ENCODE measurements around the gene NCS1. TPM values are rescaled to one million over a fixed set of nuclear protein-coding genes. Genes with fewer than 3 reads are reported as not detected.

The NCS1 gene
- polyA plus RNA-seq, 10 donors: 26.0 to 57.9 (median 43.6) TPM

DNA sequence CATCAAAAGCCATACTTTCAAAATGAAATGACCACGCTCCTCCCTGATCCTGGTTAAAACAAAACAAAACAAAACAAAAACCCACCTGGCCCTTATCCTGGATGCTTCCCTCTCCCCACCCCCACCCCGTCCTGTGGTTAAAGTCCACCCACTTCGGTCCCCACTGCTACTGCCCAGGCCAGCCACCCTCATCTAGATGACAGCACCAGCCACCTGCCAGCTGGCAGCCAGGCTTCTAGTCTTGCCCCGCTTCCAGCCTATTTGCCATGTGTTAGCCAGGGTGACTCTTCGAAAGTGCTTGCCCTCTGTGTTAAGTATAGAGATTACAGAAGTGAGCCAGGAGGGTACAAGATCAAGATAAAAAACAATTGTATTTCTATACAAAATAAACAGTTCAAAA lies 27.5 kb upstream of the NCS1 start:
- no peak for DNase-seq

DNA sequence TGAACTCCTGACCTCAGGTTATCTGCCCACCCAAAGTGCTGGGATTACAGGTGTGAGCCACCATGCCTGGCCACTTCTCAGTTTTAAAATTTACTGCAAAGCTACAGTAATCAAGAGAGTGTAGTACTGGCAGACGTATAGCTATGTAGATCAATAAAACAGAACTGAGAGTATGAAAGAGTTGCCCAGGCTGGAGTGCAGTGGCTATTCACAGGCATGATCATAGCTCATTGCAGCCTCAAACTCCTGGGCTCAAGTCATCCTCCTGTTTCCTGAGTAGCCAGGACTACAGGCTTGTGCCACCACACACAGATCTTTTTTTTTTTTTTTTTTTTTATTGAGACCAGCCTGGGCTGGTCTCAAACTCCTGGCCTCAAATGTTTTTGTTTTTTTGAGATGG lies 26.5 kb upstream of the NCS1 start:
- no peak for DNase-seq

DNA sequence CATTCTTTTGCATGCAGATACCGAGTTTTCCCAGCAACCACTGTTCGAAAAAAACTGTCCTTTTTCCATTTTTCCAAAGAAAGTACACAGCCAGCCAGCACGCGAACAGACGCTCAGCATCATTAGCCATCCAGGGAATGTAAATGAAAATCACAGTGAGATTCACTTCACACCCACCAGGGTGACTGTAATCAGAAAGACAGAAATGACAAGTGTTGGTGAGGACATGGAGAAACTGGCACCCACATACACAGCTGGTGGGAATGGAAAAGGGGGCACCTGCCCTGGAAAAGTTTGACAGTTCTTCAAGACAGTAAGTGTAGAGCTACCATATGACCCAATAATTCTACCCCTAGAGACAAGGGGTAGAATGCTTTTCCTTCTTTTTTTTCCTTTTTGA lies 25.0 kb upstream of the NCS1 start:
- DNase-seq: no peak

DNA sequence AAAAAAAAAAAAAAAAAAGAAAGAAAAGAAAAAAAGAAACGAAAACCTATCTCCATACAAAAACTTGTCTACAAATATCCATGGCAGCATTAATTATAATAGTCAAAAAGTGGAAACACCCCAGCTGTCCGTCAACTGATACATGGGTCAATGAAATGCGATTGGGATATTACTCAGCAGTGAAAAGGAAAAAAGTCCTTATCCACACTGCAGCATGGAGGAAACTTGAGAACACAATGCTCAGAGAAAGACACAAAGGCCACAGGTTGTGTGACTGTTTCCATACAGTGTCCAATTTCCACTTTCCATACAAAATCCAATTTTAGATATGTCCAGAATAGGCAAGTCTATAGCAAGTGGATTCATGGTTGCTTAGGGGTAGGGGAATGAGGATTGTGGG lies 24.3 kb upstream of the NCS1 start:
- no peak for DNase-seq

DNA sequence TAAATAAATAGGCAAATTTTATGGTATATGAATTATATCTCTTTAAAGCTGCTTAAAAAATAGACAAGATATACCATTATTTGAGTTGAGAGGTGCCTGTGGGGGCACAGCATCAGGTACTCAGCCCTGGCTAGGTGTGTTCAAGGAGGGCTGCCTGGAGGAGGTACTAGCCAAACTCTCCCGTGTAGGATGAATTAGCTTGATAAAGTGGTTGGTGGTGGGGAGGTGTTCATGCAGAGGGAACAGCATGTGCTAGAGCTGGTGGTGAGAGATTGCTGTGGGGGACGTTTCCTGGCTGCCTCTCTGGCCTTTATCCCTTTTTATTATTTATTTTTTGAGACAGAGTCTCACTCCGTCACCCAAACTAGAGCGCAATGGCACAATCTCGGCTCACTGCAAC lies 23.2 kb upstream of the NCS1 start:
- no peak for DNase-seq

DNA sequence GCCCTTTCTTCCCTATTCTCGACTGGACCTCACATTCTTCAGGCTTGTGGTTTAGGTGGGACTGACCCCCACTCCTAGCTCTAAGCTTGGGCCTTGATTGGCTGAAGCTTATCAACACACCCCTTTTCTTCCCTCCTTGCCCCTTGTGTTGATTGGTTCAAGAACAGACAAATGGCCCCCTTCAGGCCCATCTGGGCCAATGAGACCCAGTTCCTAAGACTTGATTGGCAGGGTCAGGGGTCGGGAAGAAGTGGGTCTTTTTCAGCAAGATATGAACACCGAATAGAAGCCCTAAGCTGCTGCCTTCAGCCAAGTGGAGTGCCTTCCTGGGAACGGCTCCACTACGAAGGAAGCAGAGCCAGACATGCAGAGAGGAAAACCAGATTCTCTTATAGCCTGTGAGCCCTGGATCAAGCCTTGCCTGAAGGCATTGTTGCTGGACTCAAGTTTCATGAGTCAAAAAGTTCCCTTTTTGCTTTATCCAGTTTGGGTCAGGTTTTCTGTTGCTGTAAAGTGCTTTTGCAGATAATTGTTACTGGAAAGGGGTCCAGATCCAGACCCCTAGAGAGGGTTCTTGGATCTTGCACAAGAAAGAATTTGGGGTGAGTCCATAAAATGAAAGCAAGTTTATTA lies 22.4 kb upstream of the NCS1 start:
- DNase-seq: no peak

DNA sequence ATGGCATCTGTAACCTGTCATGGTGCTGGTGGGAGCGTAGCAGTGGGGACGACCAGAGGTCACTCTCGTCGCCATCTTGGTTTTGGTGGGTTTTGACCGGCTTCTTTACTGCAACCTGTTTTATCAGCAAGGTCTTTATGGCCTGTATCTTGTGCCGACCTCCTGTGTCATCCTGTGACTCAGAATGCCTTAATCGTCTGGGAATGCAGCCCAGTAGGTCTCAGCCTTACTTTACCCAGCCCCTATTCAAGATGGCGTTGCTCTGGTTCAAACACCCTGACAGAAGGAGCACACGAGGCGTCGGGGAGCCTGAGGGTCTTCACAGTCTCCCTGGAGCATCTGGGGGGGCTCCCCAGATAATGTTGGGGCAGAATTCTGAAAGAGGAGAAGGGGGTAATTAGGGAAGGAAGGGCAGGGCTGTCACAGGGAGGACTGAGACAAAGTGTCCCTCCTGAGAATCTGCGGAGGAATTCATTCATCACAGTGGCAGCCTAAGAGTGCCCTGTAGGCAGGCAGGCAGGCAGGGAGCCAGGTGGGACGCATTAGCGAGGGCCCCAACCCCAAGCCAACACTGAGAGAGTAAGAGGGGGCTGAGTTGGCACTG lies 21.3 kb upstream of the NCS1 start:
- DNase-seq: no peak

DNA sequence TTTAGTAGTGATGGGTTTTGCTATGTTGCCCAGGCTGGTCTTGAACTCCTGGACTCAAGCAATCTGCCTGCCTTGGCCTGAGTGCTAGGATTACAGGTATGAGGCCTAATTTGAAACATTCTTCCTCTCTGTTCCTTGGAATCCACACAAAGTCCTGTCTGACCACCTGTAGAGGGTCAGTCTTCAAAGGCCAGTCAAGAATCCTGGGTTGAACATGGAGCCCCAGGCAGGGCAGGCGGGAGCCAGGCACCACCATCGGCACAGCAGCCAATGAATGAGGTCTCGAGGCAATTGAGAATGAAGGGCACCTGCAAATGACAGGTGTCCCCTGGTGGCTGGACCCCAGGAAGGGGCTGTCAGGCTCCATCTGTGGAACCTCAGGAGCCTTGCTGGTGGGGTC lies 17.4 kb upstream of the NCS1 start:
- no peak for DNase-seq

DNA sequence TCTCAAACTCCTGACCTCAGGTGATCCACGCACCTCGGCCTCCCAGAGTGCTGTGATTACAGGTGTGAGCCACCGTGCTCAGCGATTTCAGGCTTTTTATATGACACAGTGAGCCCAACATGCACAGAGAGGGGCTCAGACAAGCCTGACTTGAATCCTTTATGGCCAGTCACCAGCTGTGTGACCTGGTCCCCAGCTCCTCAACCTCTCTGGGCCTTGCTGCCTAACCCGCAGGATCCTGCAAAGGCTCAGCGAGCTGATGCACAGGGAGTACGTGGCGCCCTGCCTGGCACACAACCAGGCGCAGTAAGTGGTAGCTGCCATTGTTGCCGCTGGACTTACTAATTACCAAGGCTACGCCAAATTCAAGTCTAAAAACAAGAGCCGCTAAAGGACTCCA lies 16.6 kb upstream of the NCS1 start:
- DNase-seq: no peak

DNA sequence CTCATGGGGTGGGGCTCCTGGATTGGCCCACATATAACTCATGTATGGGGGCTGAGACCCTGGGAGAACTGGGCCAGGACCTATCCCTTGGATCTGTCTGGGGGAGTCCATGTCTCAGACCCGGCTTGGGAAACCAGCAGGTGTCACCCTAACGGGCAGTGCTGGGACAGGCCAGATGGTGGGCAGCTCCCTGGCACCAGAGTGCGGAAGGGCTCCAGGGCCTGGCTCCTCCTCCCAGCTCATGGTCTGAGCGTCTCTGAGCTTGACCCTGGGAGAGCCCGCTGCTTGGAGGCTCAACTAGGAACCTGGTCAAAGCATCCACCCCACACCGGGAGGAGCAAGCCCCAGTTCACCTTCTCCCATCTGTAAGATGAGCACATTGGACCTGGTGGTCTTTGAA lies 15.5 kb upstream of the NCS1 start:
- DNase-seq: no peak

DNA sequence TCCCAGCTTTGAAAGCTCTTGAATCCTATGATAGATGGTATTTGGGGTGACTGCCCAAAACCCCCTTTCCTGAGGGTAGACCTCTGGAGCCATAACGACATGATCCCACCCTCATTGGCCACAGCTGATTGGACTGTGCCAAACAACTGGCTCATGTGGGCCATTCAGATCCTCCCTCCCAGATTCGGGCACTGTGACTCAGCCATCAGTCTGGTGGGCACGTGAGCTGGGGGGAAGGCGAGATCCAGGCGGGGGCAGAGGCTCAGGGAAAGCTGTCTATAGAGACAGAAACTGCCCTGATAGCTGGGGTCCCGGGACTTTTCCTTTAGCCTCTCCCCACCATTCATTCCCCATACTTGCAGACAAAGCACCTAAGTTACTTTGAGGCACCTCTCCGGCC lies 15.1 kb upstream of the NCS1 start:
- no peak for DNase-seq

DNA sequence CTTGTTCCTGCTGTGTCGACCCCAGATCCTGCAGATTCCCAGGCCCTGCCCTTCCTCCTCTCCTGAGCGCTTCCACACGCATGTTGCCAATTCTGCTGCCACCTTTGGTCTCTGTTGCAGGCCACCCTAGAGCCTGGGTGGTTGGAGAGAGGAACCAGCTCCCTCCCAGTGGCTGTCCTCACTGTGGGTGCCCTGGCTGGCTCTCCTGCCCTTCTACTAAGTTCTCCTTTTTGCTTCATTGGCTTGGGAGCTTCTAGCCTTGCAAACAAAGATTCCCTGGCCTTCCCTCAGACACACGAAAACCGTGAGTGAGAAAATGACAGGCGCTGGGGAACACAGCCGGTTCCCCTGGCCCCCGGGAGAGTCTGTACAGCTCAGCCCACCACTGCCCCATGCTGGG lies 14.2 kb upstream of the NCS1 start:
- DNase-seq: no peak

DNA sequence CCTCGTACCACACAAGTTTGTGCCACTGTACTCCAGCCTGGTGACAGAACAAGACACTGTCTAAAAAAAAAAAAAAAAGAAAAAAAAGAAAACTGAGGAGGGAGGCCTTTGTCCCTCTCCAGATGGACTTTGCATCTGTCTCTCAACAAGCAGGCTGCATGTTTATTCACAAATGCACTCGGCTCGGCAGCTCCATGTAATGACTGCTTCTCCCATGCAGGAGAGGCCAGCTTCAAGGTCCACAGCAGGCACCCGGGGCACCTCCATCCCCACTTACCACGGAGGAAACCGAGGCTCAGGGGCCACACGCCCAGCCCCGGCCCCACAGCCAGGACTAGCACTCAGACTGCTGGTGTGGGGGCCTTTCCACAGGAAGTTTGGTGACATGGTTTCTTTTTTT lies 13.1 kb upstream of the NCS1 start:
- no peak for DNase-seq

DNA sequence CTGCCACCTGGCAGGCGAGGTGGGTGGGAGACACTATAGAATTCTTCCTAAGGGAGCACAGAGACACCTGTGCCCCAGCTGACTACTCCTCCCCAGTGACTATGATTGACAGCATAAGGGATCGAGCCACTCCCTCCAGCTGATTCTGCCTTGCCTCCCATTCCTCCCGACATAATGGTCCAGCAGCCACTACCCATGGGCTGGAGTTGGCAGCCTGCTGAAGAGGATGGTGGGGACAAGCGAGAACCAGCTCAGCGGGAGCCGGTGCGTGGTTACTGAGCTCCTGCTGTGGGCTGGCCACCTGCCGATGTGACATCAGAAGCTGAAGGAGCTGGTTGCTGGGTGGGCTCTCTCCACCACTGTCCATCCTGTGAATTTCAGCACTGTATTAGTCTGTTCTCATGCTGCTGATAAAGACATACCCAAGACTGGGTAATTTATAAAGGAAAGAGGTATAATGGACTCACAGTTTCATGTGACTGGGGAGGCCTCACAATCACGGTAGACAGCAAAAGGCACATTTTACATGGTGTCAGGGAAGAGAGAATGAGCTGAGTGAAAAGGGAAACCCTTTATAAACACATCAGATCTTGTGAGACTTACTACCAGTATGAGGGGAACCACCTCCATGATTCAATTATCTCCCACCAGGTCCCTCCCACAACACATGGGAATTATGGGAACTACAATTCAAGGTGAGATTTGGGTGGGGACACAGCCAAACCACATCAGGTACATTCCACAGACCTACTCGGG lies 12.1 kb upstream of the NCS1 start:
- no peak for DNase-seq

DNA sequence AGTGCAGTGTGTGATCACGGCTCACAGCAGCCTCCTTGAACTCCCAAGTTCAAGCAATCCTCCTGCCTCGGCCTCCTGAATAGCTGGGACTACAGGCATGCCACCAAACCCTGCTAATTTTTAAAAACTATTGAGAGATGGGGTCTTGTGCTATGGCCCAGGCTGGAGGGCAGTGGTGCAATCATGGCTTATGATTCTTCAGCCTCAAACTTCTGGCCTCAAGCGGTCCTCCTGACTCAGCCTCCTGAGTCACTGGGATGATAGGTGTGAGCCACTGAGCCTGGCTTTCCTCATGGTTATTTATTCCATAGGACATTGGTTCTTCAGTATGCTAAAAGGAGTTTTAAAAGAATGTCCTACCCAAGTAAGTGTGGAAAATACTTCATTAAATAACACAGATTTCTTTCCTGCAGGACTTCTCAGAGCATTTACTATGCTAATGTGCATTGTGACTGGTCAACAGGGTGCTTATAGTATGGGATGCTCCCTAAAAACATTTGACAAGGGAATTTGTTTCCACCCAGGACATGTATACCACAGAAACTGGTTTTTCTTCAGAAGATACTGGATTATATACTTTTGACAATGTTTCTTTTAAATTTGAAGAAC lies 11.2 kb upstream of the NCS1 start:
- no peak for DNase-seq

DNA sequence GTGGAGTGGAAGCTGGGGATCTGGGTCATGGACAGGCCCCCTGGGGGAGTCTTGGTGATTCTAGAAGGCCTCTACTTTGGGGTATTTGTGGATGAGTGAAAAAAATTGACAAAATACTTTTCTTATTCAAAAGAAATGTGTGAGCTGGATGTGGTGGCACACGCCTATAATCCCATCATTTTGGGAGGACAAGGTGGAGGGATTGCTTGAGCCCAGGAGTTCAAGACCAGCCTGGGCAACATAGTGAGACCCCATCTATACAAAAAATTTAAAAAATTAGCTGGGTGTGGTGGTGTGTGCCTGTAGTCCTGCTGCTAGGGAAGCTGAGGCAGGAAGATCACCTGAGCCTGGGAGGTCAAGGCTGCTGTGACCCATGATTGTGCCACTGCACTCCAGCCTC lies 6.6 kb upstream of the NCS1 start:
- no peak for DNase-seq

DNA sequence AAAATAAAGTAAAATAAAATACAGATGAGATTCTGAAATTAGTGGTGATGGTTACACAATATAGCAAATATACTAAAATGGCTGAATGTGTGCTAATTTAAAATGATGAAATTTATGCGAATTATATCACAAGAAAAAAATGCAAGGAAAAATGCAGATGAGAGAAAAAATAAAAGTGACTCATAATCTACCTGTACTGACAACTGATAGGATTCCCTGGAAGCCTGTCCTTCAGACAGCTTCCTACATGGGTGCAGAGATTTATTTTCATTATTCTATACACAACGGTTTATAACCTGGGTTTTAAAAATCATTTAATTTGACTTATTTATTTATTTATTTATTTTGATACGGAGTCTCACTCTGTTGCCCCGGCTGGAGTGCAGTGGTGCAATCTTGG lies 5.8 kb upstream of the NCS1 start:
- no peak for DNase-seq

DNA sequence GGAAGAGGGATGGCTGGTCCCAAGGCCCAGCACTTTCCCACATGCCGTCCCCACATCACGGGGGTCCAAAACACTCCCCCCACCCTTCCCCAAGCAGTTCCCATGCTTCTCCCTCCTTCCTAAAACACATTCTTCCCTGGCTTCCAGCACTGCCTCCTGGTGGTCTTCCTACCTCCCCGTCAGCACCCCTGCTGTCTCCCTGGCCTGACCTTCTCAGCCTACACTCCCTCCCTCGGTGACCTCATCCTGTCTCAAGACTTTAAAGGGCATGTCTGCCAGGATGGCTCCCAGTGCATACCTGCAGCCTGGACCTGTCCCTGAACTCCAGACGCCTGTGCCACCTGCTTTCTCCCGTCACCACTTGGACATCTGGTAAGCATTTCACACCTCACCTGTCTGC lies 4.3 kb upstream of the NCS1 start:
- DNase-seq: no peak

DNA sequence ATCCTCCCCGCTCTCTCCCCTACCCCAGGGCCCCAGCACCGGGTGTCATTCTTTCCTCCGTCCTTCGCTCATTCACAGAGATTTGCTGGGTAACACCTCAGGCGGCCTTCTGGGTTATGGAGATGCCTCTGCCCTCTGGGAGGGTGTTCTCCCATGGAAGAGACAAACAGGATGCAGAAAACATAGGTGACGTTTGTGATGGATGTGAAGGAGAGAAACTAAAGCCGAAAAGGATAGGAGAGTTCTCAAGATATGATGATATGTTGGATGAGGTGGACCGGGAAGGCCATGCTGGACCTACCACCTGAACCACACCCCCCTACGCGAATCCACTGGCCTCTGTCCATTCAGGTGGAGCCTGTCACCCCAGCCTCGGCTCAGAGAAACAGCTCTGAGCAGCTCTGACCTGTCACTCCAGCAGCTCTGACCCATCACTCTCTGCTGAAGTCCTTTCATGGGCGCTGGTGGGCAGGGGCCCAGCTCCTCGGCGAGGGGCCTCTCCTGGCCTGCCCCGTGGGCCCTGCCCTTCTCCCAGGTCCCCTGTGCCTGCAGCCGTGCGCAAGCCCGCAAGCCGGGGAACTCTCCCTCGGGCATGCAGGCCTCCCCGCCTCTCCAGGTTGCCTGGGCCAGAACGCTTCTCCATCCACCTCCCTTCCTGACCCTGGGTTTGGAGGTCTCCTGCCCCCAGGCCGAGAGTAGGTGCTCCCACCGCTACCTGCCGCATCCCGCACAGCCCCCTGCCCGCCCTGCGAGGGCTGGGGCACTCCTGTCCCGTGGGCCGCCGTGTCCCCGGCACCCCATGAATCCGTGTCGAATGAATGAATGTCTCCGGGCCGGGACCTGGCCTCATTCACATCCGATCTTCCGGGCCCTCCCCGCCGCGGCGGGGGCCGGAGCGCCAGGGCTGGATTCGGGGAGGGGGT lies 717 bp upstream of the NCS1 start:
- DNase-seq: peak in 1 of 3 donors; percentile 30

DNA sequence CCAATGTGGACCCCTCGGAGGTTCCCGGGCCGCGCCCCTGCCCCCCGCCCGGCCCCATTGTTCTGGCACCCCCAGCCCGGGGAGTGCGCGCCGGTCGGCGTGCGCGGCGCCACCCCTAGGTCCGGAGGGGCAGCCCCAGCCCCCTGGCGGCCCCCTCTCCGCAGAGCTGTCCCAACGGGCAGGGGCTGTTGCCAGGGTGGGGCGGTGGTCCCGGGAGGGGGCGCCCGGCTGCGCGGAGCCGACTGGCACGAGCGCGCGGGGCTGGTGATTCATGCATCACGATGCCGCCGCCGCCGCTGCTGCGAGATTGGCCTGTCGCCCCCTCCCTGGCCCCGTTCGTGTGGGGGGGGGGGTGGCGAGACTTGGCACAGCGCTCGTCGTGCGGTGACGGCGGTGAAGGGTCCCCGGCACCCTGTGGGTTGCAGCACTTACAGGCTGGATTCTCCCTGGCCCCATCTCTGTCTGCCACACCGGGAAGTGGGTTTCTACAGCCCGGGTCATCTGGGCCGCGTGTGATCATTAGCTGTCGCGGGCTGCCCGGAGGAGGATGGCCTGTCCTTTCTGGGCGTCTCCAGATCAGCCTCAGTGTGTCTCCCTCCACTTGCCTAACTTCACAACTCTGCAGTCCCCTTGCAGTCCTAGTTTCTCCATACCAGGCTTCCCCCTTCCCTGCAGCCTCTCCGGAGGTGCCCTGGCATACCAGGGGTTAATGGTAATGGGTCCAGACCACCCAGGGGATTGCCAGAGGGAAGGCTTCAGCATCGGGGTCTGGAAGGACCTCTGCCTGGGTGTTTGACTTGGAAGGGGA lies 858 bp downstream of the NCS1 start:
- DNase-seq: peak in 1 of 3 donors; percentile 44

DNA sequence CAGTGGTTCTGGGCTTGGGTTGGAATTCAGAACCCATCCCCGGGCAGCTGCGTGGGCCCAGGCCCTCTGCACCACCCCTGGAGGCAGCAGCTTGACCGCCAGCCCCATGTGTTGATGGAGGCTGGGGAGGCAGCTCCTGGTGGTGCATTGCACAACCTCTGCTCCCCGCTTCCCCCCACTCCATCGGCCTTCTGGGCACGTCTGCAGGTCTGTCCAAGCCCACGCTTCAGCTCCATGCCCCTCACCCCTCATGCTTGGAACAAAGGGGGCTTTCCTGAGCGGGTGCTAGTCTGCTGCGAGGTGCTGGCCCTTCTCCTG lies 1.4 kb downstream of the NCS1 start:
- peak in 1 of 3 donors; percentile 35 for DNase-seq

Data from muscle of back (tissue), 11 donors.